ENCODE data around the gene SYTL1.

The SYTL1 gene, protein sequence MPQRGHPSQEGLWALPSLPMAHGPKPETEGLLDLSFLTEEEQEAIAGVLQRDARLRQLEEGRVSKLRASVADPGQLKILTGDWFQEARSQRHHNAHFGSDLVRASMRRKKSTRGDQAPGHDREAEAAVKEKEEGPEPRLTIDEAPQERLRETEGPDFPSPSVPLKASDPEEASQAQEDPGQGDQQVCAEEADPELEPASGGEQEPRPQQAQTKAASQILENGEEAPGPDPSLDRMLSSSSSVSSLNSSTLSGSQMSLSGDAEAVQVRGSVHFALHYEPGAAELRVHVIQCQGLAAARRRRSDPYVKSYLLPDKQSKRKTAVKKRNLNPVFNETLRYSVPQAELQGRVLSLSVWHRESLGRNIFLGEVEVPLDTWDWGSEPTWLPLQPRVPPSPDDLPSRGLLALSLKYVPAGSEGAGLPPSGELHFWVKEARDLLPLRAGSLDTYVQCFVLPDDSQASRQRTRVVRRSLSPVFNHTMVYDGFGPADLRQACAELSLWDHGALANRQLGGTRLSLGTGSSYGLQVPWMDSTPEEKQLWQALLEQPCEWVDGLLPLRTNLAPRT

GRCh38 chr1:27341525-27342252 lies at the start of gene SYTL1:
SYTL1 (plus strand) TSS chr1:27342022; CDS start chr1:27345335, 3,313 bp downstream.
- DNase-seq (ENCODE audit: low read depth in 2 of 2) = peak in 1 of 2 donors; percentile 42

GRCh38 chr1:27292106-27292505 lies 49.7 kb upstream of the SYTL1 start:
- no peak for DNase-seq (ENCODE audit: low read depth in 2 of 2)

GRCh38 chr1:27293915-27294314 lies 47.9 kb upstream of the SYTL1 start:
- DNase-seq (ENCODE audit: low read depth in 2 of 2) = no peak

DNA sequence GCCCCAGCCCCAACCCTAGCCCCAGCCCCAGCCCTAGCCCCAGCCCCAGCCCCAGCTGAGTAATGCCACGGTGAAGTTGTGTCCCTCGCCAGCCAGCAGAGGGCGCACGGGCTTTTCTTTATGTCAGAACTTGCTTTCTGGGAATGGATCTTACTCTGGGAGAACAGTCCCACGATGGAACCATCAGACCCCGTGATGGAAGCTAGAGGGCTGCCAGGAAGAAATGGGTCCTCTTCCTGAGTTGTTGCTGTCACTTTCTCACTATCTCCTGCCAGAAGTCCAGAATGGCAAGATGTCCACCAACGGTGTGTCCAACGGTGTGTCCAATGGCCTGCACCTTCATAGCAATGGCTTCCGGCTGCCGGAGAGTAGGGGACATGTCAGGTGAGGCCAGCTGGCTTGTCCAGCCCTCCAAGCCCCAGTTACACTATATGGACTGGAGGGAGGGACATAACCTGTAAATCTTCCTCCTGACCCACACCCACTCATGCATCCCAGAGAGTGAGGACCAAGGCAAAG lies 45.0 kb upstream of the SYTL1 start:
- DNase-seq (ENCODE audit: low read depth in 2 of 2) = peak; percentile 66 to 70

GRCh38 chr1:27297903-27298302 lies 43.9 kb upstream of the SYTL1 start:
- no peak for DNase-seq (ENCODE audit: low read depth in 2 of 2)

GRCh38 chr1:27298632-27299384 lies 43.0 kb upstream of the SYTL1 start:
- DNase-seq (ENCODE audit: low read depth in 2 of 2) = no peak

DNA sequence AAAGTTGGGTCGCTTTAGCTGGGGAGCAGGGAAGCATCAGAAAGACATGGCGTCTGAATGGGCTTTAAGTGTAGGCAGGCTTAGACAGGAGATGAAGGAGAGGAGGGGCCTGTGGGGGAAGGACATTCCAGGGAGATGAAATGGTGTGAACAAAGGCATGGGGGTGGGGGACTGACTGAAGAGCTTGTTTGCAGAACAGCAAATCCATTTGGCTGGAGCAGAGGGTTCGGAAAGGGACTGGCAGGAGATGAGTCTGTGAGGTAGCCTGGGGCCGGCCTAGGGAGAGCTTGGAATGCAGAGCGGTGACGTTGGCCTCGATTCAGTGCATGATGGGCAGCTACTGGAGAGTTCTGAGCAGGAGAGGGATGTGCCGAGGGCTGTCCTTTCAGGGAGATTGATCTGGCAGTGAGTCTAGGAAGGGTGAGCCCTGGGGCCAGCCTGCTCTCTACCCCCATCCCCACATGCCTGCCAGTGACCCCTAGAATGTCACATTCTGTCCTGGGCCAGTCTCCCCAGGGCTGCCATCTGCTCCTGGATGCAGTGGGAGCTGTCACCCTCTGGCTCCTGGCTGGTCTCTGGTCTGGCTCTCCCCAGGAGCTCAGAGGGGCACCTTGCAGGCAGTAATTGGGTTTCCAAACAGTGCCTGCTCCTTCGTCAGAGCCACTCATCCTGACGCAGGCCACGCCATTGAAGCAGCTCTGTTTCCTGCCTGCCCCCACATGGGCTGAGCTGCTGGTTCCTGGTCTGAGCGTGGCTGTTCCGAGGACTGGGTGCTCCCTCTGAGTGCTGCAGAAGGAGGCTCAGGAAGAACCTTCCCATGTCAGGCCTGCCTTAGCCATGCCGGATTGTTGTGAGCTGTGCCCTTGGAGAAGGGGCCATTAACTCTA lies 42.2 kb upstream of the SYTL1 start:
- DNase-seq (ENCODE audit: low read depth in 2 of 2) = no peak

DNA sequence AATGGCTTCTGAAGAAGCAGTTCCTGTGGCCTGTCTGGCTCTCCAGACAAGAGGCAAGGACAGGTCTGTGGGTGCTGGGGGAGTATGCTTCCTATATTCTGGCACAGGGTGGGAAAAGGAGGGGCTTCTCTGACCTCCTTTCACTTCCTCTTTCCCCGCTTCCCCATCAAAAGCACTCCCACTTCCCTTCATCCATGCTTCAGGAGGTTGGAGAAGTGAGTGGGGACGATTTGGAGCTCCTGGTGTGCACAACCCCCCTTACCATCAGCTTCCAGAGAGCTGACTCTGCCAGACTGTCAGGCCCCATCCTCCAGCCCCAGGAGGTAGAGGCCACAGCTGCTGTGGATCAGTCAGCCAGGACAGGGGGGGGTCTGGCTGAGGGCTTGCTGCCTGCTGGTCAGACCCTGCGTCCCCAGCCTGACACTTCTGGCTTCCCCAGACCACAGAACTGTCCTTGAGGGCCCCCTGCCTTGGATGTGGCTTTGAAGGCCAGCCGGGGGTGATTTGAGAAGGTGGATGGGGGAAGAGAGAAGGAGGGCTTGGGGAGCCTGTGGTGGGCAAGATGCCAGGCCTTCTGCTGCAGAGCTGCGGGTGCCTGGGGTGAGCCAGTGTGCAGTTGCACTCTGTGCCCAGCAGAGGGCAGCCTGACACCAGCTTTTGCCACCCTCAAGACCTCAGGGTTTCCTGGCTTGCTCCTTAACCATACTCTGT lies 41.3 kb upstream of the SYTL1 start:
- DNase-seq (ENCODE audit: low read depth in 2 of 2) = peak; percentile 67 to 77

- no peak for DNase-seq (ENCODE audit: low read depth in 2 of 2)
These were observed 40.8 kb upstream of the SYTL1 start for GRCh38 chr1:27301052-27301422.

DNA sequence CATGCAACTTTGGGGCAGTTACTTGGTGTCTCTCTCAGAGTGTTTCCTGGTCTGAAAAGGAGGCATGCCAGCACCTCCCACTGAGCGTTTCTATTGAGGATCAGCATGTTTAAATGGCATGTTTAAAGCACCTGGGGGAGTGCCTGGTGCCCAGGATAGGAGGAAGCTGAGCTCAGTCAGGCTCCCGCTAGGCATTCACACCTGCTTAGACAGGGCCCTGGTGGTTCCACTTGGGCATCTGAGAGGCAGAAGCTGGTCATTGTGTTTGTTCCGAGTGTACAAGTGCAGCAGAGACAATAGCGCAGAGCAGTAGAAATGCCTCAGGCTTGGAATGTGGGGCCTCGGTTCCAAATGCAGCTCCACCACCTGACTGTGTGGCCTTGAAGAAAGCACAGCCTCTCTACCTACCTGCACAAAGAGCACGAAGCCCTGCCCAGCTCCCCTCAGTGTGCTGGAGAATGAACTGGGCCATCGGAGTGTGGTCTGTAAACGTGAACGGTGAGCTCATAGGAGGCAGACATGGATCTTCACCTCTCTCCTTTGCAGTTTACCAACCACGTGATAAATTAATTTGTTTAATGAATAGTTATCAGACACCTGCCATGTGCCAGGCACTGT lies 40.1 kb upstream of the SYTL1 start:
- no peak for DNase-seq (ENCODE audit: low read depth in 2 of 2)

GRCh38 chr1:27302612-27303011 lies 39.2 kb upstream of the SYTL1 start:
- DNase-seq (ENCODE audit: low read depth in 2 of 2) = no peak

- no peak for DNase-seq (ENCODE audit: low read depth in 2 of 2)
These were observed 38.3 kb upstream of the SYTL1 start for GRCh38 chr1:27303509-27303908.

- no peak for DNase-seq (ENCODE audit: low read depth in 2 of 2)
These were observed 35.8 kb upstream of the SYTL1 start for GRCh38 chr1:27306071-27306470.

DNA sequence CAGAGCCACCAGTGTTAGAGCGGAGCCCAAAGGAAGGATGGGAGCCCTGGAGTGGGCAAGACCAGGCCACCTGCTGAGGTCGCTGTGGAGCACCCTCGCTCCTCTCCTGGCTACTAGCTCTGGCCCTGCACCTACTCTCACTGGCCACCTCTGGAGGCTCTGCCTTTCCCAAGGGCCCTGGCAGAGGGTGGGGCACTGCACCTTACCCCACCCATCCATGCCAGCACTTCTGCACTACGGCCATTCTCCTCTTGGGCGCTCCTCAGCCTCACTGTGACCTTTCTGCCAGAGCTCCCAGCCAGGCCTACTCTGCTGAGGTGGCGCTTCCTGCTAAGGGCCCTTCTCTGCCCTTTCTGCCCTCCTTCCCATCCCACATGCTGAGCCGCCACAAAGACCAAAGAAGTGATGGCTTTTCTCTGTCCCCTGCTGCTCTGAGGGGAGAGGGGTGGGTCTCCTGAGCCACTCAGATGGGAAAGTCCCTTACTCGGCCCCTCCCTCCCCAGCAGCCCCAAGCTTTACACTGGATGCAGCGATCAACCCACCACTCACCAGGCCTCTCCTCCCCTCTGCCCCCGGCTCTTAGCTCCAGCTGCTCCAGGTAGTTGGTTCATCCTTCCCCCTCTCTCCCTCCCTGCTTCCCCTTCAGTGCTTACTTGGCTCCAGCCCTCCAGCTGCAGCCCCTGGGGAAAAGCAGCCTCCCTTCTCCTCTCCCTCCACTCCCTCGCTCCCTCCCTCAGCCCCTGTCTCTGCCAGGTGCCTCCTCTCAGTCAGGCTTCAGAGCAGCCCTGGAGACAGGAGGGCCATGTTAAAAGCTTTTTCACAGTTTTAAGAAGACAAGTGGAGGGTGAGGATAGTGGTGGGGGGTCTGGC lies 34.7 kb upstream of the SYTL1 start:
- DNase-seq (ENCODE audit: low read depth in 2 of 2) = no peak

DNA sequence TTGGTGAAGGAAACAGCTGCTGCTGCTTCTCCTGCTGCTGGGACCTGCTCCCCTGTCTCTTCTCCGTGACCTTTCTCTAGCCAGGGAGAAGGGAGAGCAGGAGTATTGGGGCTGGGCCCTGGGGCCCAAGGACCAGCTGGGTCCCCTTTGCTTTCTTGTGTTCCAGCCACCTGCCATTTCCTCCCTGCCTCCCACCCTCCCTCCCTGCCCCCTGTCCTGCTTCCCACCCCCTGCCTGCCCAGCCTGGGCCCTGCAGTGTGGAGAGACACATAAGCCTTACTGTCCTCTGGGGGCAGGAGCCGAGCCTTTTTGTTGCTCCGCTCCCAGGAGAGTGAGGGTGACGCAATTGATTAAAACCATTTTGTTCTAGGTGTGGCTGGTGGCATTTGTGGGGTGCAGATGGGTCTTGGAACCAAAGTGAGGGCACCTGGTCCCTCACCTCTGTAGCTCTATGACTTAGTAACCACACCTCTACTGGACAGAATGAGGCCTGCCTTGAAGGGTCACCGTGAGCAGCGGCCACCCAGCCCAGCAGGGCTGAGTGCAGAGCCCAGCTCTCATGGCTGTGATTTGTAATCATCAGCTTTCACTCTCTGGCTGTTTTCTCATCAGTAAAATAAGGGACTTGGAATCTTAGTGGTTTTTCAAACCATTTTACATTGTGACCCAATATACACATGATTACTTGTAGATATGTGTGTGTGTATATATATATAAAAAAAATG lies 33.8 kb upstream of the SYTL1 start:
- no peak for DNase-seq (ENCODE audit: low read depth in 2 of 2)

DNA sequence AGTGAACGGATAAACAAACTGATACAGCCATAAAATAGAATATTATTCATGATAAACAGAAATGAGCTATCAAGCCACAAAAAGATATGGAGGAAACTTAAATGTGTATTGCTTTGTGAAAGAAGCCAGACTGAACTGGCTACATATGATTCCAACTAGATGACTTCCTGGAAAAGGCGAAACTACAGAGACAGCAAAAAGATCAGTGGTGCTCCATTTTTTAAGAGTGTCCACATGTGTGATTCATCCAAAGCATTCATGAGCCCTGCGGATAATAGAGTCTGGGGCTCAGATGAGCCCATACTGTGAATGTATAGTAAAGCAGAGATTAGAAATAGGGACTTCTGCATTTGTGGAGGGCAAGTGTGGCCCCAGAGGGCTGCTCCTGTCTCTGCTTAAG lies 27.7 kb upstream of the SYTL1 start:
- no peak for DNase-seq (ENCODE audit: low read depth in 2 of 2)

- no peak for DNase-seq (ENCODE audit: low read depth in 2 of 2)
These were observed 27.1 kb upstream of the SYTL1 start for GRCh38 chr1:27314737-27315136.

- no peak for DNase-seq (ENCODE audit: low read depth in 2 of 2)
These were observed 25.0 kb upstream of the SYTL1 start for GRCh38 chr1:27316860-27317259.

Measured in stimulated activated CD4-positive, alpha-beta T cell treated with anti-CD3 and anti-CD28 coated beads, Interleukin-1b, Interleukin-23, amount 100 ng/mL, for 4 hours (primary cell).